ENCODE results near the gene MUC22.
"Not testable (repeated sequence)": the region's sequence is repeated elsewhere in the genome, so short reads cannot be mapped to it uniquely, and the experiment has no call there.

Gene MUC22

DNA sequence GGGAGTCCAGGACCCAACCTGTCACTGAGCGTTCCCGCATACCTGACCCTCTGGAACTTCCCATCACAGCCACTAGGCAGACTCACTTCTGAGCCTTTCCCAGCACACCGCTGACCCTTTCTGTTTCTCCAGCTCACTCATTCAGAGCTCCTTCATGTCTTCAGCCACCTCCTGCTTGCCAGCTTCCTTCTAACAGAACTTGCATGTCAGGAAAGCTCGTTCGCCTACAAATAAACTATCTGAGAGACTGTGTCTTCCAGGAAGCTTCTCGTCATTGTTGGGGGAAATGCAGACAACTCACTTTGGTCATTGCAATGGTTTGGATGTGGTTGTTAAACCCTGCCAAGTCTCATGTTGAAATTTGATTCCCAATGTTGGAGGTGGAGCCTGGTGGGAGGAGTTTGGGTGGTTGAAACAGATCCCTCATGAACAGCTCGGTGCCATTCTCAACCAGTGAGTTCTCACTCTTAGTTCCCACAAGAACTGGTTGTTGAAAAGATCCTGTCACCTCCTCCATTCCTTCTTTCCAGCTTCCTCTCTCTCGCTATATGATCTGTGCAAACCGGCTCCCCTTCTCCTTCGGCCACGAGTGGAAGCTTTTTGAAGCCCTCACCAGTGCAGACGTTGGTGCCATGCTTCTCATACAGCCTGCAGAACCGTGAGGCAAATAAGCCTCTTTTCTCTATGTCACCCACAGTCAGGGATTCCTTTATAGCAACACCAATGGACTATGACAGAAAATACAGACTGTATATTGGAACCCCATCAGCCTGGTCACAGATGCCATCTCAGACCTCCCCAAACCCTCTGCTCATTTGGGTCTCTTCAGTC lies 28.1 kb upstream of the MUC22 start:
- peaks cover 9% of the 10 kb centered on the region for H3K4me1 ChIP-seq (ENCODE audit: insufficient read depth, low read length)
- no peaks in the 10 kb centered on the region for H3K9me3 ChIP-seq (ENCODE audit: control insufficient read depth, insufficient read depth, low read length)
- H3K36me3 ChIP-seq (ENCODE audit: insufficient read depth, low read length): no peaks in the 10 kb centered on the region
- no peak overlapping the region; the same call in 1 of the 2 replicates for H3K9ac ChIP-seq (ENCODE audit: low read depth, low read length)

DNA sequence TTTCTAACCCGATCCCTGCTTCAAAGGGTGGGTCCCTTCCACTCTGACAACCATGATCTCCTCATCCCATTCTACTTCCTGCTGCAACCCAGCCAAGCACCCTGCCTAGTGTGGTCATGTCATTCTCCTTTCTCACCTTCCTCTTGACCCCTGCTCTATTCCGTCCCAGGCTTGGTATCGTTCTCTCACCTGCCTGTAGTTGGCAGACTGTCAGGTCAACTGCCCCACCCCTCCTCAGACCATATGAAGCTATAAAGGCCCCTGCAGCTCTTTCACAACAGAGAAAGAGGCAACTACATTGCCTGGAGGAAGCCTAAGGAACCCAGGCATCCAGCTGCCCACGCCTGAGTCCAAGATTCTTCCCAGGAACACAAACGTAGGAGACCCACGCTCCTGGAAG lies 26.8 kb upstream of the MUC22 start, which contains the start of gene MUC21:
TSS of gene MUC21 (plus strand) at position 280 of the 400 bp plus-strand sequence. CDS start 241 bp downstream, outside the sequence.
- Histone ChIP-seq H3K9ac (ENCODE audit: low read depth, low read length) (no peak within 1 kb of the TSS; the same call in 1 of the 2 replicates), H3K4me1 (ENCODE audit: insufficient read depth, low read length) (peaks cover 9% of the 10 kb centered on the region), H3K36me3 (ENCODE audit: insufficient read depth, low read length) (no peaks in the 10 kb centered on the region), H3K9me3 (ENCODE audit: control insufficient read depth, insufficient read depth, low read length) (no peaks in the 10 kb centered on the region)

DNA sequence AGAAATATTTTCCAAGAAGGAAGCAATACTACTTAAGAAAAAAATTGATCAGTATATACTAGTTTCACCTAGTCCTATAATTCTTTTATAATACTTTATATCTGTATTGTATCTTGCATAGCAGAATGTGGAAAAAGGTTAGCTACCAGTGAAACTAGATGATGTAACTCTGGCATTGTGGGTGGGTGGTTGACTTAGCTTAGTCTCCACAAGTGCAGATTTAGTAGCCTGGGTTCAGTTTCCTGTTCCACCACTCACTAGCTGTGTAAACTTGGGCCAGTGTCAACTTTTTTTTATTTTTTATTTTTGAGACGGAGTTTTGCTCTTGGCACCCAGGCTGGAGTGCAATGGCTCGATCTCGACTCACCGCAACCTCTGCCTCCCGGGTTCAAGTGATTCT lies 24.8 kb upstream of the MUC22 start:
- Histone ChIP-seq H3K4me1 (ENCODE audit: insufficient read depth, low read length) (peaks cover 9% of the 10 kb centered on the region), H3K9me3 (ENCODE audit: control insufficient read depth, insufficient read depth, low read length) (no peaks in the 10 kb centered on the region), H3K9ac (ENCODE audit: low read depth, low read length) (no peak overlapping the region), H3K36me3 (ENCODE audit: insufficient read depth, low read length) (no peaks in the 10 kb centered on the region)

DNA sequence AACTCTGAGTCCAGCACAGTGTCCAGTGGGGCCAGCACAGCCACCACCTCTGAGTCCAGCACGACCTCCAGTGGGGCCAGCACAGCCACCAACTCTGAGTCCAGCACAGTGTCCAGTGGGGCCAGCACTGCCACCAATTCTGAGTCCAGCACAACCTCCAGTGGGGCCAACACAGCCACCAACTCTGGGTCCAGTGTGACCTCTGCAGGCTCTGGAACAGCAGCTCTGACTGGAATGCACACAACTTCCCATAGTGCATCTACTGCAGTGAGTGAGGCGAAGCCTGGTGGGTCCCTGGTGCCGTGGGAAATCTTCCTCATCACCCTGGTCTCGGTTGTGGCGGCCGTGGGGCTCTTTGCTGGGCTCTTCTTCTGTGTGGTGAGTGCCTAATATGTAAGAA lies 23.0 kb upstream of the MUC22 start:
- Histone ChIP-seq H3K4me1 (ENCODE audit: insufficient read depth, low read length) (peaks cover 6% of the 10 kb centered on the region), H3K9me3 (ENCODE audit: control insufficient read depth, insufficient read depth, low read length) (no peaks in the 10 kb centered on the region; the same call in 1 of the 2 replicates), H3K36me3 (ENCODE audit: insufficient read depth, low read length) (no peaks in the 10 kb centered on the region), H3K9ac (ENCODE audit: low read depth, low read length) (no peak overlapping the region)

DNA sequence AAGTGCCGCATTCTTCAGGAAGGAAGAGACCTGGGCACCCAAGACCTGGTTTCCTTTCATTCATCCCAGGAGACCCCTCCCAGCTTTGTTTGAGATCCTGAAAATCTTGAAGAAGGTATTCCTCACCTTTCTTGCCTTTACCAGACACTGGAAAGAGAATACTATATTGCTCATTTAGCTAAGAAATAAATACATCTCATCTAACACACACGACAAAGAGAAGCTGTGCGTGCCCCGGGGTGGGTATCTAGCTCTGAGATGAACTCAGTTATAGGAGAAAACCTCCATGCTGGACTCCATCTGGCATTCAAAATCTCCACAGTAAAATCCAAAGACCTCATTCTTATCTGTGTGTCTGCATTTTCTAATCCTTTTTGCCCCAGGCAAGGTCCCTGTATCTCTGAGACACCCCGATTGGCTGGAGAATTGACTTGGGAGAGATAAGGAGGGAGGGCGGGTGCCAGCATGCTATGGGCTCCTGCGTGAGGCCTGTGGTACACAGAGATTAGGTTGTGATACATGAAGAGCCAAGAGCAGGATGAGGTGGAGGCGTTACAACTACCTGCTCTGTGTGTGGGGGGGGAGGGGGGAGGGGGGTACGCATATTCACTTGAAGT lies 22.0 kb upstream of the MUC22 start:
- Histone ChIP-seq H3K4me1 (ENCODE audit: insufficient read depth, low read length) (no peaks in the 10 kb centered on the region; the same call in 1 of the 2 replicates), H3K9me3 (ENCODE audit: control insufficient read depth, insufficient read depth, low read length) (no peaks in the 10 kb centered on the region; the same call in 1 of the 2 replicates), H3K36me3 (ENCODE audit: insufficient read depth, low read length) (no peaks in the 10 kb centered on the region), H3K9ac (ENCODE audit: low read depth, low read length) (no peak overlapping the region)

- Histone ChIP-seq H3K36me3 (ENCODE audit: insufficient read depth, low read length) (no peaks in the 10 kb centered on the region), H3K4me1 (ENCODE audit: insufficient read depth, low read length) (no peaks in the 10 kb centered on the region; the same call in 1 of the 2 replicates), H3K9me3 (ENCODE audit: control insufficient read depth, insufficient read depth, low read length) (no peaks in the 10 kb centered on the region; the same call in 1 of the 2 replicates), H3K9ac (ENCODE audit: low read depth, low read length) (no peak overlapping the region)
These were observed 19.7 kb upstream of the MUC22 start for GRCh38 chr6:30990422-30991086.

GRCh38 chr6:30991891-30992290 lies 18.4 kb upstream of the MUC22 start:
- Histone ChIP-seq H3K9me3 (ENCODE audit: control insufficient read depth, insufficient read depth, low read length) (no peaks in the 10 kb centered on the region; the same call in 1 of the 2 replicates), H3K4me1 (ENCODE audit: insufficient read depth, low read length) (no peaks in the 10 kb centered on the region; the same call in 1 of the 2 replicates), H3K9ac (ENCODE audit: low read depth, low read length) (no peak overlapping the region), H3K36me3 (ENCODE audit: insufficient read depth, low read length) (no peaks in the 10 kb centered on the region)

GRCh38 chr6:30997301-30997700 lies 13.0 kb upstream of the MUC22 start:
- Histone ChIP-seq H3K9ac (ENCODE audit: low read depth, low read length) (no peak overlapping the region), H3K36me3 (ENCODE audit: insufficient read depth, low read length) (no peaks in the 10 kb centered on the region), H3K4me1 (ENCODE audit: insufficient read depth, low read length) (no peaks in the 10 kb centered on the region), H3K9me3 (ENCODE audit: control insufficient read depth, insufficient read depth, low read length) (no peaks in the 10 kb centered on the region; the same call in 1 of the 2 replicates)

DNA sequence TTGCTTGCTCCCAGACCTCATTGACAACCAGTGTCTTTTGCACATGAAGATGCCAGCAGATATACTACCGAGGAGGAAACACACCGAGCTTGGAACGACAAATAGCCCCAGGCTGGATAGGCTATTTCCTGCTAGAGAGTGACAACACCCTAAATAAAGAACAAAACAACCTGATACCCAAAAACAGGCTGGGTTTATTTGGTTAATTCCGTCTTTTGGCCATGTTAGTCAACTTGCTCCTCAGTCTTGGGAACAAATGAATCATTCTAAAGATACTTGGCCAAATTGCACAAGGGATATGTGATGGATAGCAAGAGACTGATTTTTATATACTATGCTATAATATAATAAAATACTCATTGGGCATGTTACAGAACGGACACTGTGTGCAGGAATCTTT lies 11.5 kb upstream of the MUC22 start:
- H3K4me1 ChIP-seq (ENCODE audit: insufficient read depth, low read length): no peaks in the 10 kb centered on the region
- no peak overlapping the region for H3K9ac ChIP-seq (ENCODE audit: low read depth, low read length)
- H3K9me3 ChIP-seq (ENCODE audit: control insufficient read depth, insufficient read depth, low read length): no peaks in the 10 kb centered on the region; the same call in 1 of the 2 replicates
- H3K36me3 ChIP-seq (ENCODE audit: insufficient read depth, low read length): no peaks in the 10 kb centered on the region

DNA sequence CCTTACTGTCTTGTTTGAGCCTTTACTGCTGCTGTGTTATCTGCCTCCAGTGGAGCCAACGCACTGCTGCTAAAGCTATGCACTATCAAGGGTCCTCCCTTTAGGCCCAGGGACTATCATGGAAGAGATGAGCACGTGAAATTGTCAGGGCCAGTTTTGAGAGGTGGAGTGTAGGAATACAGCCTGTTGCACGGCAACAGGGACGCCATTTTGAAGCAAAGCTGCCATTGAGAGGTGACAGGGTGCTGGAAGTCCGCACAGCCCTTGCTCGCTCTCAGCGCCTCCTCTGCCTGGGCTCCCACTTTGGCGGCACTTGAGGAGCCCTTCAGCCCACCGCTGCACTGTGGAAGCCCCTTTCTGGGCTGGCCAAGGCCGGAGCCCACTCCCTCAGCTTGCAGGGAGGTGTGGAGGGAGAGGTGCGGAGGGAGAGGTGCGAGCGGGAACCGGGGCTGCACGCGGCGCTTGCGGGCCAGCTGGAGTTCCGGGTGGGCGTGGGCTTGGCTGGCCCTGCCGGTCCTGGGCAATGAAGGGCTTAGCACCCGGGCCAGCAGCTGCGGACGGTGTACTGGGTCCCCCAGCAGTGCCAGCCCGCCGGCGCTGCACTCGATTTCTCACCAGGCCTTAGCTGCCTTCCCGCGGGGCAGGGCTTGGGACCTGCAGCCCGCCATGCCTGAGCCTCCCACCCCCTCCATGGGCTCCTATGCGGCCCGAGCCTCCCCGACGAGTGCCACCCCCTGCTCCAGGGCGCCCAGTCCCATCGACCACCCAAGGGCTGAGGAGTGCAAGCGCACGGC lies 10.0 kb upstream of the MUC22 start:
- H3K9ac ChIP-seq (ENCODE audit: low read depth, low read length); H3K9me3 ChIP-seq (ENCODE audit: control insufficient read depth, insufficient read depth, low read length); H3K36me3 ChIP-seq (ENCODE audit: insufficient read depth, low read length); H3K4me1 ChIP-seq (ENCODE audit: insufficient read depth, low read length): not testable (repeated sequence)

DNA sequence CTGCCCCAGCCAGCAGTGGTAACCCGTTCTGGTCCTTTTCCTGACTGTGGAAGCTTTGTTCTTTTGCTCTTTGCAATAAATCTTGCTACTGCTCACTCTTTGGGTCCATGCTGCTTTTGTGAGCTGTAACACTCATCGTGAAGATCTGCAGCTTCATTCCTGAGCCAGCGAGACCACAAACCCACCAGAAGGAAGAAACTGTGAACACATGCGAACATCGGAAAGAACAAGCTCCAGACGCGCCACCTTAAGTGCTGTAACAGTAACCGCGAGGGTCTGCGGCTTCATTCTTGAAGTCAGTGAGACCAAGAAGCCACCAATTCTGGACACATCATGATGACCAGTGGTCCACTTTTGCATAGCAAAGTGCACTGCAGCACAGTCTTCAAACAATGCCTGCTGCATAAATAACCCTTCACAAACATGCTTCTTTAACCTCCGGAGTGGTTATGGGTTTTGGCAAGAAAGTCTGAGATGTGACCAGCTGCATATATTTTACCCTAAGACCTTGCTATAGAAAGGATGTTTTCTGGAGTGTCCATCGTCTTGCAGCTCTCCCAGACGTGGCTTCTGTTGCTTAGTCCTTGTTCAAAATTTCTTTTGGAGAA lies 8.9 kb upstream of the MUC22 start:
- H3K9me3 ChIP-seq (ENCODE audit: control insufficient read depth, insufficient read depth, low read length): no peaks in the 10 kb centered on the region
- H3K36me3 ChIP-seq (ENCODE audit: insufficient read depth, low read length): no peaks in the 10 kb centered on the region
- H3K4me1 ChIP-seq (ENCODE audit: insufficient read depth, low read length): no peaks in the 10 kb centered on the region
- no peak overlapping the region for H3K9ac ChIP-seq (ENCODE audit: low read depth, low read length)

GRCh38 chr6:31002471-31002870 lies 7.8 kb upstream of the MUC22 start:
- Histone ChIP-seq H3K9ac (ENCODE audit: low read depth, low read length) (no peak overlapping the region), H3K9me3 (ENCODE audit: control insufficient read depth, insufficient read depth, low read length) (no peaks in the 10 kb centered on the region)

DNA sequence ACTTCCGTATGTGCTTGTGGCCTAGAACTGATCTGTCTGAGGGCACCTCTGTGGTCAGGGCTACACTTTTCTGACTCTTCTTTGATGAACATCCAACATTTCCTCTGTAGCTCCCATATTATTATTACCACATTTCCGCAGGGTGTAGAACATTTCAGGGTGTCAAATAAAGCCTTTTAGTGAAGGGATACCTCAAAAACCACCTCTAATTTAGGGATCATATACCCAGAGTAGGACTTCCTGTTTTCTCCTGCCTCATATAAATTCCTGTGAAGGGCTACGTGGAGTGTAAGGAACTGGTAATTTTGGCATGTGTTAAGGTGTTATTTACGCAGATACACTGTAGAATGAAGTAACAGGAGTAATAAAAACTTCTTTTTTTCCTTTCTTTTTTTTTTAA lies 5.5 kb upstream of the MUC22 start:
- Histone ChIP-seq H3K36me3 (ENCODE audit: insufficient read depth, low read length) (no peaks in the 10 kb centered on the region), H3K9me3 (ENCODE audit: control insufficient read depth, insufficient read depth, low read length) (no peaks in the 10 kb centered on the region), H3K9ac (ENCODE audit: low read depth, low read length) (no peak overlapping the region), H3K4me1 (ENCODE audit: insufficient read depth, low read length) (peaks cover 3% of the 10 kb centered on the region; the same call in 1 of the 2 replicates)

More at GRCh38 chr6:31002471-31002870, 7.8 kb upstream of the MUC22 start:
- Histone ChIP-seq H3K36me3 (ENCODE audit: insufficient read depth, low read length) (no peaks in the 10 kb centered on the region), H3K4me1 (ENCODE audit: insufficient read depth, low read length) (no peaks in the 10 kb centered on the region)
